CD4-positive, alpha-beta T cell (primary cell): ENCODE data around the gene PRH2. TPM values are rescaled to one million over a fixed set of nuclear protein-coding genes. Genes with fewer than 3 reads are reported as not detected.

Source experiments
- ATAC-seq: fragments of 200-7000 bp; cut with Tn5 transposase; one replicate; pipeline ENCODE4 v1.10.0; 2022; ENCODE audit warnings: mild to moderate bottlenecking; ENCODE audit not compliant: poor library complexity
- CTCF ChIA-PET: fragments of 350-600 bp; sonication (Branson Sonifier 250); formaldehyde crosslinking; loops from one replicate; lab custom pipeline; 2021; ENCODE audit warnings: antibody characterized with exemption, inconsistent platforms; lab: Charles Lee
- POLR2A ChIA-PET: fragments of 350-600 bp; sonication (Branson Sonifier 250); formaldehyde crosslinking; loops from one replicate; lab custom pipeline; 2021; ENCODE audit warnings: antibody characterized with exemption, inconsistent platforms; lab: Charles Lee
- DNase-seq, 14 experiments: peaks; one replicate each; pipeline ENCODE4 v3.0.0-alpha.2; 2013 to 2020; ENCODE audit warnings: mixed read lengths in 2 of 14
- H3K27ac ChIP-seq, 2 donors: one replicate each; pipeline versions ENCODE4 v1.5.1 to v1.7.0; 2013; ENCODE audit warnings: low read length in 2 of 2, low read depth in 1 of 2, mild to moderate bottlenecking in 1 of 2
- H3K27me3 ChIP-seq, 2 experiments: 1 replicate in 1 of 2; 2 replicates in 1 of 2; pipeline versions ENCODE4 v1.6.1 to v1.7.0; 2013; ENCODE audit warnings: low read length in 2 of 2, control low read depth in 1 of 2, mild to moderate bottlenecking in 1 of 2, moderate library complexity in 1 of 2; ENCODE audit not compliant: insufficient read depth in 2 of 2, control insufficient read depth in 1 of 2
- H3K36me3 ChIP-seq: one replicate; pipeline ENCODE4 v1.6.1; 2013; ENCODE audit warnings: low read length, control low read depth; ENCODE audit not compliant: insufficient read depth
- H3K4me1 ChIP-seq: one replicate; pipeline ENCODE4 v1.6.1; 2013; ENCODE audit warnings: low read length, control low read depth; ENCODE audit not compliant: insufficient read depth
- H3K4me3 ChIP-seq: one replicate; pipeline ENCODE4 v1.5.1; 2013; ENCODE audit warnings: mild to moderate bottlenecking, low read length, moderate library complexity
- H3K9me3 ChIP-seq, 2 experiments: 1 replicate in 1 of 2; 2 replicates in 1 of 2; pipeline versions ENCODE4 v1.6.1 to v1.7.0; 2013; ENCODE audit warnings: low read length in 2 of 2, mild to moderate bottlenecking in 2 of 2, control low read depth in 1 of 2, moderate library complexity in 1 of 2; ENCODE audit not compliant: control insufficient read depth in 1 of 2, insufficient read depth in 1 of 2
- H3K27ac Mint-ChIP-seq: one replicate; pipeline ENCODE4 v1.8.0; 2020; ENCODE audit warnings: mixed read lengths
- H3K27me3 Mint-ChIP-seq: one replicate; pipeline ENCODE4 v1.8.0; 2021; ENCODE audit warnings: mixed read lengths
- H3K36me3 Mint-ChIP-seq: one replicate; pipeline ENCODE4 v1.8.0; 2021; ENCODE audit warnings: low read depth, mixed read lengths
- H3K4me1 Mint-ChIP-seq: one replicate; pipeline ENCODE4 v1.8.0; 2021; ENCODE audit warnings: low read depth, mixed read lengths
- H3K4me3 Mint-ChIP-seq: one replicate; pipeline ENCODE4 v1.8.0; 2020; ENCODE audit warnings: mild to moderate bottlenecking, mixed read lengths
- H3K9me3 Mint-ChIP-seq: one replicate; pipeline ENCODE4 v1.8.0; 2020; ENCODE audit warnings: mixed read lengths
- intact Hi-C, 2 experiments: fragments of 100-400 bp; cut with DNase I in 1 of 2; cut with micrococcal nuclease in 1 of 2; formaldehyde crosslinking; loops; one replicate each; pipeline versions ENCODE4 v1.15.1 to v1.9.0; 2023 to 2025; cut with DNase I, micrococcal nuclease
- total RNA-seq, 174 experiments: library from RNA in 2 of 174; stranded (reverse) in 2 of 174; gene quantifications; one replicate each; pipeline ENCODE4 v1.2.3 and lab custom pipeline; 2021 to 2026
- TF ChIP-seq, protein P1 (sequence below): fragments of 200-600 bp; IDR thresholded peaks from one replicate; pipeline ENCODE4 v1.8.0; 2022; ENCODE audit warnings: antibody characterized with exemption, mild to moderate bottlenecking

The PRH2 gene
- total RNA-seq, 2 experiments from 2014 or later, result not detected

DNA sequence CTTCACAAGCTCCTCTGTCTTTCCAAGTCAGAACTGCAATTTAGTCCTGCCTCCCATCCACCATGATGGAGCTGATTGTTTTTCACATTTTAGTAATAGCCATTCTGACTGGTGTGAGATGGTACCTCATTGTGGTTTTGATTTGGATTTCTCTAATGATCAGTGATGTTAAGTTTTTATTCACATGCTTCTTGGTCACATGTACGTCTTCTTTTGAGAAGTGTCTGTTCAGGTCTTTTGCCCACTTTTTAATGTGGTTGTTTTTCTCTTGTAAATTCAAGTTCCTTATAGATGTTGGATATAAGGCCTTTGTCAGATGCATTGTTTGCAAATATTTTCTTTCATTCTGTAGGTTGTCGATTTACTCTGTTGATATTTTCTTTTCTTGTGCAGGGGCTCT is 14.1 kb downstream of the PRH2 start:
- Mint-ChIP-seq H3K36me3 (peaks cover 28% of the 10 kb centered on the region), H3K4me3 (no peak overlapping the region), H3K27me3 (no peaks in the 10 kb centered on the region), H3K27ac (no peak overlapping the region), H3K4me1 (peaks cover 18% of the 10 kb centered on the region), H3K9me3 (peaks cover 14% of the 10 kb centered on the region)
- Histone ChIP-seq H3K36me3 (no peaks in the 10 kb centered on the region), H3K27me3 (no peaks in the 10 kb centered on the region), H3K4me1 (no peaks in the 10 kb centered on the region), H3K27ac (no peak overlapping the region), H3K9me3 (no peaks in the 10 kb centered on the region), H3K4me3 (no peak overlapping the region)
- no peak for ATAC-seq
- no peak for DNase-seq
- POLR2A ChIA-PET, result interaction anchor here (1.1 kb wide), 1 partner anchor 228 kb away, joined by 3 read pairs; the partner anchor contains the start of gene SMIM10L1
- intact Hi-C loops, result no loop called here
- TF ChIP-seq, protein P1, sequence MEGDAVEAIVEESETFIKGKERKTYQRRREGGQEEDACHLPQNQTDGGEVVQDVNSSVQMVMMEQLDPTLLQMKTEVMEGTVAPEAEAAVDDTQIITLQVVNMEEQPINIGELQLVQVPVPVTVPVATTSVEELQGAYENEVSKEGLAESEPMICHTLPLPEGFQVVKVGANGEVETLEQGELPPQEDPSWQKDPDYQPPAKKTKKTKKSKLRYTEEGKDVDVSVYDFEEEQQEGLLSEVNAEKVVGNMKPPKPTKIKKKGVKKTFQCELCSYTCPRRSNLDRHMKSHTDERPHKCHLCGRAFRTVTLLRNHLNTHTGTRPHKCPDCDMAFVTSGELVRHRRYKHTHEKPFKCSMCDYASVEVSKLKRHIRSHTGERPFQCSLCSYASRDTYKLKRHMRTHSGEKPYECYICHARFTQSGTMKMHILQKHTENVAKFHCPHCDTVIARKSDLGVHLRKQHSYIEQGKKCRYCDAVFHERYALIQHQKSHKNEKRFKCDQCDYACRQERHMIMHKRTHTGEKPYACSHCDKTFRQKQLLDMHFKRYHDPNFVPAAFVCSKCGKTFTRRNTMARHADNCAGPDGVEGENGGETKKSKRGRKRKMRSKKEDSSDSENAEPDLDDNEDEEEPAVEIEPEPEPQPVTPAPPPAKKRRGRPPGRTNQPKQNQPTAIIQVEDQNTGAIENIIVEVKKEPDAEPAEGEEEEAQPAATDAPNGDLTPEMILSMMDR, result no peak
- CTCF ChIA-PET, result no interaction called here

- intact Hi-C loops, result no loop called here
- TF ChIP-seq, protein P1, result no peak
- POLR2A ChIA-PET, result no interaction called here
- Histone ChIP-seq H3K36me3 (no peaks in the 10 kb centered on the region), H3K27me3 (no peaks in the 10 kb centered on the region), H3K9me3 (peaks cover 0 to 4% of the 10 kb centered on the region in 2 experiments), H3K4me3 (no peak overlapping the region), H3K4me1 (no peaks in the 10 kb centered on the region), H3K27ac (no peak overlapping the region)
- DNase-seq (no peak), ATAC-seq (no peak)
- Mint-ChIP-seq H3K27ac (no peak overlapping the region), H3K36me3 (peaks cover 68% of the 10 kb centered on the region), H3K27me3 (no peaks in the 10 kb centered on the region), H3K4me1 (peaks cover 18% of the 10 kb centered on the region), H3K4me3 (no peak overlapping the region), H3K9me3 (peaks cover 16% of the 10 kb centered on the region)
- CTCF ChIA-PET, result interaction anchor here (0.8 kb wide), 1 partner anchor 113 kb away, joined by 3 read pairs; no protein-coding TSS in a partner anchor
Measured at GRCh38 chr12:10952645-10953044, 23.6 kb downstream of the PRH2 start.

DNA sequence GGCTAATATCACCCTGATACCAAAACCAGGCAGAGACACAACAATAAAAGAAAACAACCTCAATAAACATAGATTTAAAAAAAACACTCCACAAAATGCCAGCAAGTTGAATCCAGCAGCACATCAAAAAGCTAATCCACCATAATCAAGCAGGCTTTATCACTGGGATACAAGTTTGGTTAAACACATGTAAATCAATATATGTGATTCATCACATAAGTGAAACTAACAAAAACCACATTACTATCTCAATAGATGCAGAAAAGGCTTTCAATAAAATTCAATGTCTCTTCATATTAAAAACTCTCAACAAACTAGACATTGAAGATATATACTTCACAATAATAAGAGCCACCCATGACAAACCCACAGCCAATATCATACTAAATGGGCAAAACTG is 27.0 kb downstream of the PRH2 start:
- DNase-seq (no peak), ATAC-seq (no peak)
- peaks cover 0 to 4% of the 10 kb centered on the region in 2 experiments for H3K9me3 ChIP-seq
- no peak overlapping the region for H3K27ac ChIP-seq
- Mint-ChIP-seq H3K27ac (no peak overlapping the region), H3K4me3 (no peak overlapping the region), H3K36me3 (peaks cover 68% of the 10 kb centered on the region), H3K27me3 (no peaks in the 10 kb centered on the region), H3K9me3 (peaks cover 11% of the 10 kb centered on the region), H3K4me1 (peaks cover 45% of the 10 kb centered on the region)
- H3K36me3 ChIP-seq, result no peaks in the 10 kb centered on the region
- intact Hi-C loops, result loop anchor here (5.0 kb wide), 2 partner anchors 216 to 531 kb away; partner anchors contain the start of gene SMIM10L1 (in 1 of the 2)
- TF ChIP-seq, protein P1, result no peak
- POLR2A ChIA-PET, result no interaction called here
- CTCF ChIA-PET, result no interaction called here
- no peaks in the 10 kb centered on the region for H3K27me3 ChIP-seq
- H3K4me1 ChIP-seq, result peaks cover 10% of the 10 kb centered on the region
- no peak overlapping the region for H3K4me3 ChIP-seq
